Endothelial cell of umbilical vein (primary cell): ENCODE measurements around the gene RNF183. TPM values are rescaled to one million over a fixed set of nuclear protein-coding genes. Genes with fewer than 3 reads are reported as not detected.

ENCODE experiments used
- BruUV-seq: library from RNA; stranded (reverse); fragments of 400-500 nt; replicated peaks from 2 replicates; lab custom pipeline; 2021; lab: Mats Ljungman, UMichigan
- CTCF ChIA-PET: fragments of 300-600, 350-600 bp; sonication (Branson Sonifier 250); formaldehyde crosslinking; loops from one replicate; lab custom pipeline; 2021; ENCODE audit warnings: antibody characterized with exemption, inconsistent platforms; lab: Charles Lee
- POLR2A ChIA-PET: fragments of 300-600, 350-600 bp; sonication (Branson Sonifier 250); formaldehyde crosslinking; loops from one replicate; lab custom pipeline; 2021; ENCODE audit warnings: antibody characterized with exemption, inconsistent platforms; lab: Charles Lee
- DNase-seq: peaks from one replicate; pipeline ENCODE4 v3.0.0-alpha.2; 2011; ENCODE audit warnings: low read depth, low spot score
- FAIRE-seq: peaks from 2 replicates; lab custom pipeline; 2011; peaks lifted over from hg19 to GRCh38; lab: Jason Lieb, UNC
- H2AFZ ChIP-seq: 2 replicates; pipeline ENCODE4 v1.6.0; 2012; ENCODE audit warnings: low read depth, low read length, control low read depth, inconsistent platforms
- H3K27ac ChIP-seq: 2 replicates; pipeline ENCODE4 v1.5.1; 2011; ENCODE audit warnings: low read depth, mild to moderate bottlenecking, control low read depth, low read length, moderate library complexity; ENCODE audit not compliant: insufficient read depth
- H3K27me3 ChIP-seq, 2 experiments: 2 replicates each; pipeline versions ENCODE4 v1.6.0 to v1.6.1; 2011; ENCODE audit warnings: low read length in 2 of 2, mixed read lengths in 1 of 2; ENCODE audit not compliant: control insufficient read depth in 2 of 2, insufficient read depth in 2 of 2
- H3K36me3 ChIP-seq, 2 experiments: 2 replicates in 1 of 2; 3 replicates in 1 of 2; pipeline ENCODE4 v1.5.1; 2011; ENCODE audit warnings: low read length in 2 of 2, mild to moderate bottlenecking in 1 of 2, moderate library complexity in 1 of 2; ENCODE audit not compliant: control insufficient read depth in 2 of 2, insufficient read depth in 2 of 2; ENCODE audit errors: extremely low read depth in 1 of 2
- H3K4me1 ChIP-seq: 3 replicates; pipeline ENCODE4 v1.5.1; 2011; ENCODE audit warnings: mild to moderate bottlenecking, low read length; ENCODE audit not compliant: control insufficient read depth, insufficient read depth; ENCODE audit errors: extremely low read depth
- H3K4me2 ChIP-seq: 2 replicates; pipeline ENCODE4 v1.6.1; 2011; ENCODE audit warnings: low read length, control low read depth, mixed read lengths; ENCODE audit not compliant: insufficient read depth
- H3K4me3 ChIP-seq, 3 experiments: fragments of 200-600 bp in 1 of 3; sonication (generic), shearing (Covaris generic) in 1 of 3; replicated peaks in 1 of 3; 2 replicates each; pipeline ENCODE4 v1.5.1; 2011 to 2016; ENCODE audit warnings: control low read depth in 3 of 3, low read length in 3 of 3, mild to moderate bottlenecking in 2 of 3, inconsistent platforms in 1 of 3, low read depth in 1 of 3, moderate library complexity in 1 of 3; ENCODE audit not compliant: insufficient read depth in 1 of 3
- H3K79me2 ChIP-seq: 2 replicates; pipeline ENCODE4 v1.6.0; 2012; ENCODE audit warnings: low read length, inconsistent platforms; ENCODE audit not compliant: control insufficient read depth, insufficient read depth
- H3K9ac ChIP-seq: replicated peaks from 2 replicates; pipeline ENCODE3; 2011; ENCODE audit warnings: low read length, control low read depth; ENCODE audit not compliant: insufficient read depth; ENCODE audit errors: extremely low read depth
- H3K9me1 ChIP-seq: replicated peaks from 3 replicates; pipeline ENCODE4 v1.6.0; 2011; ENCODE audit warnings: mild to moderate bottlenecking, low read length; ENCODE audit not compliant: control insufficient read depth, insufficient read depth; ENCODE audit errors: extremely low read depth
- H3K9me3 ChIP-seq: replicated peaks from 2 replicates; pipeline ENCODE4 v1.5.1; 2012; ENCODE audit warnings: low read length, inconsistent platforms; ENCODE audit not compliant: control insufficient read depth, insufficient read depth
- H4K20me1 ChIP-seq: replicated peaks from 2 replicates; pipeline ENCODE3; 2011; ENCODE audit warnings: mild to moderate bottlenecking, low read length; ENCODE audit not compliant: control insufficient read depth, insufficient read depth; ENCODE audit errors: extremely low read depth
- EZH2 ChIP-seq: IDR thresholded peaks from 2 replicates; pipeline ENCODE4 v1.6.1; 2012; ENCODE audit warnings: borderline replicate concordance, low read depth, mild to moderate bottlenecking, moderate library complexity, low read length, inconsistent platforms; ENCODE audit not compliant: severe bottlenecking
- FOS ChIP-seq: IDR thresholded peaks from 2 replicates; pipeline ENCODE4 v1.6.1; 2011; ENCODE audit warnings: mild to moderate bottlenecking, low read length, moderate library complexity, borderline replicate concordance; ENCODE audit not compliant: insufficient read depth
- GATA2 ChIP-seq: IDR thresholded peaks from 2 replicates; pipeline ENCODE4 v1.7.0; 2011; ENCODE audit warnings: low read depth, mild to moderate bottlenecking, moderate library complexity, mixed read lengths, low read length; ENCODE audit not compliant: insufficient read length, insufficient read depth
- JUN ChIP-seq: IDR thresholded peaks from 2 replicates; pipeline ENCODE4 v1.6.1; 2011; ENCODE audit warnings: borderline replicate concordance, low read depth; ENCODE audit not compliant: insufficient read length, insufficient read depth
- MYC ChIP-seq: IDR thresholded peaks from one replicate; pipeline ENCODE4 v1.6.1; 2011; ENCODE audit warnings: mild to moderate bottlenecking, low read depth, low read length
- POLR2A ChIP-seq: IDR thresholded peaks from 2 replicates; pipeline ENCODE4 v1.6.1; 2012; ENCODE audit warnings: low read depth, mild to moderate bottlenecking, control low read depth, low read length
- POLR2AphosphoS5 ChIP-seq: IDR thresholded peaks from 2 replicates; pipeline ENCODE4 v1.6.1; 2012; ENCODE audit warnings: low read depth, mild to moderate bottlenecking, control low read depth, low read length, moderate library complexity; ENCODE audit not compliant: insufficient read depth
- dilution Hi-C: fragments of 300-500 bp; cut with MboI; formaldehyde crosslinking; loops from one replicate; pipeline ENCODE4 v1.15.0; 2019; ENCODE audit warnings: low sequenced_read_pairs; ENCODE audit not compliant: extremely low pct_ligation_motif_present
- intact Hi-C: fragments of 100-400 bp; cut with micrococcal nuclease; formaldehyde crosslinking; loops from one replicate; pipeline ENCODE4 v1.10.0; 2022
- polyA plus RNA-seq, 4 experiments: library from polyadenylated mRNA; depleted of rRNA in 3 of 4; stranded (reverse) in 3 of 4; unstranded in 1 of 4; fragments of >200 nt; gene quantifications; 2 replicates each; pipeline versions ENCODE4 v1.2.1 to v1.2.3, GENCODE V29; 2011 to 2012; ENCODE audit warnings: missing spikeins in 1 of 4
- total RNA-seq: library from RNA; stranded (reverse); gene quantifications from 2 replicates; pipeline ENCODE4 v1.2.3, GENCODE V29; 2021
- TF ChIP-seq, protein P1 (sequence below), 2 donors: IDR thresholded peaks; 1 replicate in 1 of 2; 2 replicates in 1 of 2; pipeline ENCODE4 v1.5.1; 2011; ENCODE audit warnings: low read length in 2 of 2, mild to moderate bottlenecking in 2 of 2, moderate library complexity in 2 of 2, control low read depth in 1 of 2, inconsistent platforms in 1 of 2, low read depth in 1 of 2; ENCODE audit not compliant: insufficient read depth in 1 of 2; ENCODE audit errors: extremely low read depth in 1 of 2
- TF ChIP-seq, protein P2 (sequence below): IDR thresholded peaks from 2 replicates; pipeline ENCODE4 v1.6.1; 2011; ENCODE audit not compliant: insufficient read depth, insufficient read length

Gene RNF183
- total and polyA plus RNA-seq, 2 donors (not counting 3 experiments of a cell fraction or from before 2014, with no cell fraction given) = not detected

DNA sequence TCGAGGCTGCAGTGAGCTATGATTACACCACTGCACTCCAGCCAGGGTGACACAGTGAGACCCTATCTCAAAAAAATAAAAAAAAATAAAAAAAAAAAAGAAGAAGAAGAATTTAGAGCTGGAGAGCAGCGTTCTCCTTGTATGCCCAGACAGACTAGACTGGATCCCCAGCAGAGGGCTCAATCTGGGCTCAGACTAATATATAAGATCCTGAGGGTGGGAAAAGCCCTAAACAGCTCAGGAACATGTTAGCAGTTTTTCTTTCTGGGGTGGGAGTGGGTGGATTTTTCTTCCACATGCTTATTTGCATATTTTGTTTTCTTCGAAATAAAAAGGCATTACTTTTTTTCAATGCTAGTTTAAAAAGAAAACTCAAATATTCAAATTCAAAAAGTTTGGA lies 45.3 kb upstream of the RNF183 start:
- Histone ChIP-seq H2AFZ (no peak overlapping the region), H4K20me1 (no peaks in the 10 kb centered on the region), H3K9me3 (no peaks in the 10 kb centered on the region), H3K4me1 (peaks cover 3% of the 10 kb centered on the region), H3K9ac (no peak overlapping the region), H3K4me2 (no peak overlapping the region), H3K4me3 (no peak overlapping the region), H3K27ac (no peak overlapping the region), H3K9me1 (no peaks in the 10 kb centered on the region), H3K79me2 (no peaks in the 10 kb centered on the region), H3K27me3 (peaks cover 38 to 52% of the 10 kb centered on the region in 2 experiments), H3K36me3 (no peaks in the 10 kb centered on the region)
- ChIA-PET CTCF (interaction anchor here (0.8 to 1.7 kb wide), 3 partner anchors 11 to 51 kb away, joined by 3 to 5 read pairs (median 3); partner anchors contain the start of gene HDHD3), POLR2A (interaction anchor here (0.9 kb wide), 1 partner anchor 8 kb away, joined by 3 read pairs; the partner anchor contains the start of gene WDR31)
- TF ChIP-seq, protein P1, sequence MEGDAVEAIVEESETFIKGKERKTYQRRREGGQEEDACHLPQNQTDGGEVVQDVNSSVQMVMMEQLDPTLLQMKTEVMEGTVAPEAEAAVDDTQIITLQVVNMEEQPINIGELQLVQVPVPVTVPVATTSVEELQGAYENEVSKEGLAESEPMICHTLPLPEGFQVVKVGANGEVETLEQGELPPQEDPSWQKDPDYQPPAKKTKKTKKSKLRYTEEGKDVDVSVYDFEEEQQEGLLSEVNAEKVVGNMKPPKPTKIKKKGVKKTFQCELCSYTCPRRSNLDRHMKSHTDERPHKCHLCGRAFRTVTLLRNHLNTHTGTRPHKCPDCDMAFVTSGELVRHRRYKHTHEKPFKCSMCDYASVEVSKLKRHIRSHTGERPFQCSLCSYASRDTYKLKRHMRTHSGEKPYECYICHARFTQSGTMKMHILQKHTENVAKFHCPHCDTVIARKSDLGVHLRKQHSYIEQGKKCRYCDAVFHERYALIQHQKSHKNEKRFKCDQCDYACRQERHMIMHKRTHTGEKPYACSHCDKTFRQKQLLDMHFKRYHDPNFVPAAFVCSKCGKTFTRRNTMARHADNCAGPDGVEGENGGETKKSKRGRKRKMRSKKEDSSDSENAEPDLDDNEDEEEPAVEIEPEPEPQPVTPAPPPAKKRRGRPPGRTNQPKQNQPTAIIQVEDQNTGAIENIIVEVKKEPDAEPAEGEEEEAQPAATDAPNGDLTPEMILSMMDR (IDR thresholded peaks at IDR 0.05; ENCODE audit: extremely low read depth in 1 of 2, insufficient read depth in 1 of 2, low read depth in 1 of 2, low read length in 2 of 2) = no peak
- TF ChIP-seq POLR2A (no peak), FOS (no peak), JUN (no peak), POLR2AphosphoS5 (no peak), MYC (no peak), EZH2 (no peak), GATA2 (no peak)
- TF ChIP-seq, protein P2, sequence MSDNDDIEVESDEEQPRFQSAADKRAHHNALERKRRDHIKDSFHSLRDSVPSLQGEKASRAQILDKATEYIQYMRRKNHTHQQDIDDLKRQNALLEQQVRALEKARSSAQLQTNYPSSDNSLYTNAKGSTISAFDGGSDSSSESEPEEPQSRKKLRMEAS = no peak
- FAIRE-seq (no peak), DNase-seq (no peak)
- dilution Hi-C loops (no loop called here), intact Hi-C loops (no loop called here)
- no TSS peak for BruUV-seq
